Ovary (tissue), 3 donors: ENCODE results near the gene LAMB4.

Experiments
- EP300 ChIP-seq: sonication (generic); formaldehyde crosslinking; IDR thresholded peaks from one replicate; pipeline ENCODE4 v1.6.1; 2017; ENCODE audit warnings: antibody characterized with exemption
- POLR2A ChIP-seq: fragments of 450-650 bp; IDR thresholded peaks from one replicate; pipeline ENCODE4 v1.6.1; 2017; ENCODE audit warnings: antibody characterized with exemption, mild to moderate bottlenecking, moderate library complexity
- TF ChIP-seq, protein P1 (sequence below), 3 donors: fragments of 450-650 bp in 2 of 3; fragments of 200-600 bp in 1 of 3; IDR thresholded peaks; one replicate each; pipeline versions ENCODE4 v1.5.1 to v1.8.0; 2016 to 2022; ENCODE audit warnings: antibody characterized with exemption in 3 of 3, mild to moderate bottlenecking in 1 of 3
- donor health status: DM: no; HTN: no; CAD: no.

DNA sequence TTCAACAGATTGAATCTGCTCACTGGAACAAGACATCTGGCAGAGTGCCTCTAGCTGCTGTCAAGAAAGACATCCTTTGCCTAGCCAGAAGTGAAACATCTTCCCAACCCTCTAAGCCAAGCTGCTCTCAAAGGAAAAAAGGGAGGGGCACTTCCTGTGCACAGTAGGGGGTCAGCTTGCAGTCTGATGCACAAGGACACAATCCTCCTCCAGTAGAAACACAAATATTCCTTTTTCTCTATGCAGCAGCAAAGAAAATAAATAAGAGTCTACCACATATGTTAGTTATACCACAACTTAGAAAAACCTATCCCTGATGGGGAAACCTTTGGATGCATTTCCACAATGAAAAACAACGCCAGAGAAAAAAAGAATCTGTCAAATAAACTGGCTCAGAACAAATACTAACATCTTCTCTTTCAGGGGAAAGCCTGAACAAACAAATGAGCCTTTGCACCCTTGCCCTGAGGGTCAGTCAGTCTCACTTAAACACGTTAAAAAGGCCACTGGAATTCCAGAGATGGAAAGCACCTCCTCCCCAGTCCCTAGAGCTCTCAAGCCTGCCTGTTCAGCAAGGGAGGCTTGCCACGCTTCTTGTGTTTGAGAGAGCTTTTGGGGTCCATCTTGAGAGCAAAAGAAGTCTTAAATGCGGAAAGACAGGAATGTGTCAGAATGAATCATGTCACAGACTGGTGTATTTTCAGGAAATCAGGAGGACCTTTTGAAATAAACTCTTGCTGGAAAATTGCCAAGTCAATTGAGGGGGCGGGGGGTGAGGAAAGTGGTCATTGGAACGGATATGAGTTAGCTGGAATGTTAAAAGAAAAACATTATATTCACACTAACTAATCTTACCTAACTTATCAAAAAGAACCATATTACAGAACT is 134.7 kb downstream of the LAMB4 start:
- TF ChIP-seq, protein P1, sequence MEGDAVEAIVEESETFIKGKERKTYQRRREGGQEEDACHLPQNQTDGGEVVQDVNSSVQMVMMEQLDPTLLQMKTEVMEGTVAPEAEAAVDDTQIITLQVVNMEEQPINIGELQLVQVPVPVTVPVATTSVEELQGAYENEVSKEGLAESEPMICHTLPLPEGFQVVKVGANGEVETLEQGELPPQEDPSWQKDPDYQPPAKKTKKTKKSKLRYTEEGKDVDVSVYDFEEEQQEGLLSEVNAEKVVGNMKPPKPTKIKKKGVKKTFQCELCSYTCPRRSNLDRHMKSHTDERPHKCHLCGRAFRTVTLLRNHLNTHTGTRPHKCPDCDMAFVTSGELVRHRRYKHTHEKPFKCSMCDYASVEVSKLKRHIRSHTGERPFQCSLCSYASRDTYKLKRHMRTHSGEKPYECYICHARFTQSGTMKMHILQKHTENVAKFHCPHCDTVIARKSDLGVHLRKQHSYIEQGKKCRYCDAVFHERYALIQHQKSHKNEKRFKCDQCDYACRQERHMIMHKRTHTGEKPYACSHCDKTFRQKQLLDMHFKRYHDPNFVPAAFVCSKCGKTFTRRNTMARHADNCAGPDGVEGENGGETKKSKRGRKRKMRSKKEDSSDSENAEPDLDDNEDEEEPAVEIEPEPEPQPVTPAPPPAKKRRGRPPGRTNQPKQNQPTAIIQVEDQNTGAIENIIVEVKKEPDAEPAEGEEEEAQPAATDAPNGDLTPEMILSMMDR (IDR thresholded peaks at IDR 0.05), result no peak
- no peak for TF ChIP-seq POLR2A
- TF ChIP-seq EP300, result no peak
